KMS-11 (cell line): Measurements from ENCODE around the gene ZBTB45.
A peak's percentile ranks its signal among the peaks of the same experiment; 100 is the strongest.

Experiments used
- H2AFZ ChIP-seq: fragments of 200-600 bp; sonication (generic); 2 replicates; pipeline ENCODE4 v1.6.1; 2016; ENCODE audit warnings: antibody characterized with exemption, mixed run types, low read depth
- H3K27ac ChIP-seq: fragments of 200-600 bp; sonication (generic); 2 replicates; pipeline ENCODE4 v1.6.1; 2016; ENCODE audit warnings: mild to moderate bottlenecking, mixed run types
- H3K27me3 ChIP-seq: fragments of 200-600 bp; sonication (generic); 2 replicates; pipeline ENCODE4 v1.6.1; 2017; ENCODE audit warnings: mild to moderate bottlenecking, low read depth, mixed run types, moderate library complexity; ENCODE audit not compliant: insufficient read depth
- H3K36me3 ChIP-seq: fragments of 200-600 bp; sonication (generic); 2 replicates; pipeline ENCODE4 v1.6.1; 2017; ENCODE audit warnings: mild to moderate bottlenecking, mixed run types; ENCODE audit not compliant: insufficient read depth
- H3K4me1 ChIP-seq: fragments of 200-600 bp; sonication (generic); 2 replicates; pipeline ENCODE4 v1.6.1; 2016; ENCODE audit warnings: mild to moderate bottlenecking, low read depth, mixed run types; ENCODE audit not compliant: poor library complexity, severe bottlenecking
- H3K4me2 ChIP-seq: fragments of 200-600 bp; sonication (generic); 2 replicates; pipeline ENCODE4 v1.7.0; 2016; ENCODE audit warnings: mild to moderate bottlenecking, mixed run types
- H3K4me3 ChIP-seq: fragments of 200-600 bp; sonication (generic); IDR thresholded peaks from 2 replicates; pipeline ENCODE4 v1.6.1; 2017; ENCODE audit warnings: low read depth, low read length, mixed read lengths; ENCODE audit not compliant: insufficient read depth
- H3K79me2 ChIP-seq: fragments of 200-600 bp; sonication (generic); 2 replicates; pipeline ENCODE4 v1.6.1; 2016; ENCODE audit warnings: low read depth, mixed run types; ENCODE audit not compliant: insufficient read depth
- H3K9ac ChIP-seq: fragments of 200-600 bp; sonication (generic); 2 replicates; pipeline ENCODE4 v1.6.1; 2016; ENCODE audit warnings: mild to moderate bottlenecking, mixed run types
- H4K20me1 ChIP-seq: fragments of 200-600 bp; sonication (generic); 2 replicates; pipeline ENCODE4 v1.6.1; 2016; ENCODE audit warnings: mild to moderate bottlenecking, mixed run types; ENCODE audit not compliant: insufficient read depth
- CTCF ChIP-seq: fragments of 200-600 bp; sonication (generic); conservative IDR thresholded peaks from 2 replicates; pipeline ENCODE4 v1.6.1; 2017; ENCODE audit warnings: low read depth, mild to moderate bottlenecking, antibody characterized with exemption, low read length, moderate library complexity, mixed read lengths

ZBTB45 gene

GRCh38 chr19:58466089-58466759 lies 53.4 kb downstream of the ZBTB45 start:
- TF ChIP-seq CTCF = no peak
- H3K79me2 ChIP-seq = peaks cover 13% of the 10 kb centered on the region; the same call in 1 of the 2 replicates
- H3K9ac ChIP-seq = no peak overlapping the region; the same call in 1 of the 2 replicates
- H3K4me3 ChIP-seq = no peak overlapping the region
- H3K27ac ChIP-seq = no peak overlapping the region
- peak overlapping the region; percentile 49; the same call in 1 of the 2 replicates for H3K4me2 ChIP-seq
- peaks cover 6% of the 10 kb centered on the region for H3K4me1 ChIP-seq
- H3K27me3 ChIP-seq = peaks cover 10% of the 10 kb centered on the region; the same call in 1 of the 2 replicates
- H4K20me1 ChIP-seq = no peaks in the 10 kb centered on the region
- peak overlapping the region; percentile 75 for H2AFZ ChIP-seq
- no peaks in the 10 kb centered on the region for H3K36me3 ChIP-seq
